Activated effector memory CD4-positive, alpha-beta T cell treated with Interleukin-2 at 50 U/mL for 16 hours (primary cell): ENCODE results near the gene ABCC3.

Experiments used
- DNase-seq: peaks from one replicate; pipeline ENCODE4 v3.0.0-alpha.2; 2020

ABCC3 gene

DNA sequence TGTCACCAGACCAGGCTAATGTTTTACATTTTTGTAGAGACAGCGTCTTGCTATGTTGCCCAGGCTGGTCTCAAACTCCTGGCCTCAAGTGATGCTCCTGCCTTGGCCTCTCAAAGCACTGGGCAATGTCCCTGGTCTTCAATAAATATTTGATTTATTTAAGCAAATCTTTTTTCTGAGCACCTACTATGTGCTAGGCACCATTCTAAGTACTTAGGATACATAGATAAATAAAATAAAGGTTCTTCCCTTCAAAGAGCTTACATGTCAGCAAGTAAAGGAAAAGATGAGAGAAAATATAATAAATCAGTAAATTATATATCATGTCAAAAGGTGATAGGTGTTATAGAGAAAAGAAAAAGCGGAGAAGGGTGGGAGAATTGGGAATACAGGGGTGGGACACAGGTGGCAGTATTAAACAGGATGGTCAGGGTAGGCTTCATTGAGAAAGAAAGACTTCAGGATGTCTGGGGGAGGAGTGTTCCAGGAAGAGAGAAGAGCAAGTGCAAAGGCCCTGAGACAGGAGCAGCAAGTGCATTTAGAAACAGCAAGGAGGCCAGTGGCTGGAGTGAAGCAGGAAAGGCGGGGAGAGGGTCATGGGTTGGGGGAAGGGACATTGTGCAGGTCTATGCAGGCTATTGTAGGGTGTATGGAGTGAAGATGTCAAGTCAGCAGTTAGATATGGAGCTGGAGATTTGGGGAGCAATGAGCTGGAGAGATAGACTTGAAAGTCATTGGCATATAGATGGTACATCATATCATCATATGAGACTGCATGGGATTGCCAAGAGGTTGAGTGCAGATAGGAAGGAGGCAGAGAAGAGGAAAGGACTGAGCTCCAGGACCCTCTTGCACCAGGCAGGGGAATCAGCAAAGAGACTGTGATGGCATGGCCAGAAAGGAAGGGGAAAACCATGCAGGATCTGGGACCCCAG lies 11.3 kb downstream of the ABCC3 start:
- DNase-seq, result no peak

DNA sequence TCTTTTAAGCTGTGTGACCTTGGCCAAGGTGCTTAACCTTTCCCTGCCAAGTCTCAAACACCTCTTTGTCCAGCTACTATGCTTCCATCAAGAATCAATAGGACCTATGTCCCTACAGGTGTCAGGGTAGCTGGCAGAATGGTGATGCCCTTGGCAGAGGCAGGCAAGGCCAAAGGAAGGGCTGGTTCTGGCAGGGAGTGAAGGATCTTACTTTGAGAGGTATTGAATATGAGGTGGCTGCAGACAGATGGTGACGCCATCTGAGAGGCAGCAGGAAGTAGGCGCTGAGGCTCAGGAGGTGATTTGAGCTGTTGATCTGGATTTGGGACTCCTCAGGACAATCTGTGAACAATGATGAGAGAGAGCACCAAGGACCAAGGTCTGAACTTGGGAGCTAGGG lies 12.5 kb downstream of the ABCC3 start:
- no peak for DNase-seq

- DNase-seq, result no peak
Measured at GRCh38 chr17:50649042-50649908, 14.6 kb downstream of the ABCC3 start.

GRCh38 chr17:50651661-50652060 lies 17.0 kb downstream of the ABCC3 start:
- no peak for DNase-seq

DNA sequence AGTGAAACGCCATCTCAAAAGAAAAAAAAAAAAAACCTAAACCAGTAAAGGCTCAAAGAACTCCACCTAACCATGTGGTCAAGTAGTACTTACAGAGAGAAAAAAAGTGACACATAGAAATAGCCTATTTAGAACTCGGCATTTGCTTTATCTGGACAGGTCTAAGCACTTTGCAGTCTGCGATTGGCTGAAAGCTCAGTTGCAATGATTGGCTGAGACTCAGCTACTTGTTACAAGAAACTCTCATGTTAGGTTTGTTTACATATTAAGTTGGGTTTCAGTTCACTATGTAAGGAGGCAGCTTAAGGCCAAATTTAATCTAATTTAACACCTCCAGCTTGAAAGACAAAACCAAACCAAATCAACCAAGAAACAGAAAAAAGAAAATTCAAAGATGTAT lies 19.1 kb downstream of the ABCC3 start:
- DNase-seq, result no peak

GRCh38 chr17:50656509-50656908 lies 21.8 kb downstream of the ABCC3 start:
- no peak for DNase-seq

DNA sequence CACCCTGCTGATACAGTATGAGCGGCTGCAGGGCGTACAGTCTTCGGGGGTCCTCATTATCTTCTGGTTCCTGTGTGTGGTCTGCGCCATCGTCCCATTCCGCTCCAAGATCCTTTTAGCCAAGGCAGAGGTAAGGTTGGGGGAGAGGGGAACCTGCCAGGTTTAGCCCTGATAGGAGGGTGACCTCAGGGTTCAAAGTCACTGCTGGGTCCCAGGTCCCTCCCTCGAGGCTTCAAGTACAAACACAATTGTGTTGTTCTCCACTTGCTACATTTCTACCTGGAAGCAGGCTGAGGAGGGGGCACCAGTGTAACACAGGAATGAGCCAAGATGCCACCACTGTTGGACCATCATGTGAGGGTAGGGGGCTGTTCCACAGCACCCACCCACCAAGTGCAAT lies 22.4 kb downstream of the ABCC3 start:
- DNase-seq, result no peak

GRCh38 chr17:50657627-50658026 lies 22.9 kb downstream of the ABCC3 start:
- DNase-seq, result no peak

DNA sequence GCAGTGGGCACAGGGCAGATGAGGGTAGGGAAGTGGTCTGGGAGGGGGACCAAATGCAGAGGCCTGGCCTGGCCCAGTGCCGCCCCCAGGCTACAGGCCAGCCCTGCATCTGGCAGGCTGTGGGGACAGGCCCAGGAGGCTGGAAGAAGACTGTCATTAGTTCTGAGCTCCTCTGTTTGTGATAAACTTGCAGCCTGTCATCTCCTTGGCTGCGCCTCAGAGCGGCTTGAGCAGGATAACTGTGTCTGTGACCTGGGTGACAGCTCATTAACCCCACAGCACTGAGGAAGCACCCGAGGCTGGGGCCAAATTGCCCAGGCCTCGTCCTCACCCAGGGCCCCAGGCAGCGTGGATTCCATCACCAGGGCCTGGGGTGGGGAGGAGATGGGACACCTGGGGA lies 23.9 kb downstream of the ABCC3 start:
- no peak for DNase-seq

- no peak for DNase-seq
Measured at GRCh38 chr17:50659179-50659578, 24.5 kb downstream of the ABCC3 start.

DNA sequence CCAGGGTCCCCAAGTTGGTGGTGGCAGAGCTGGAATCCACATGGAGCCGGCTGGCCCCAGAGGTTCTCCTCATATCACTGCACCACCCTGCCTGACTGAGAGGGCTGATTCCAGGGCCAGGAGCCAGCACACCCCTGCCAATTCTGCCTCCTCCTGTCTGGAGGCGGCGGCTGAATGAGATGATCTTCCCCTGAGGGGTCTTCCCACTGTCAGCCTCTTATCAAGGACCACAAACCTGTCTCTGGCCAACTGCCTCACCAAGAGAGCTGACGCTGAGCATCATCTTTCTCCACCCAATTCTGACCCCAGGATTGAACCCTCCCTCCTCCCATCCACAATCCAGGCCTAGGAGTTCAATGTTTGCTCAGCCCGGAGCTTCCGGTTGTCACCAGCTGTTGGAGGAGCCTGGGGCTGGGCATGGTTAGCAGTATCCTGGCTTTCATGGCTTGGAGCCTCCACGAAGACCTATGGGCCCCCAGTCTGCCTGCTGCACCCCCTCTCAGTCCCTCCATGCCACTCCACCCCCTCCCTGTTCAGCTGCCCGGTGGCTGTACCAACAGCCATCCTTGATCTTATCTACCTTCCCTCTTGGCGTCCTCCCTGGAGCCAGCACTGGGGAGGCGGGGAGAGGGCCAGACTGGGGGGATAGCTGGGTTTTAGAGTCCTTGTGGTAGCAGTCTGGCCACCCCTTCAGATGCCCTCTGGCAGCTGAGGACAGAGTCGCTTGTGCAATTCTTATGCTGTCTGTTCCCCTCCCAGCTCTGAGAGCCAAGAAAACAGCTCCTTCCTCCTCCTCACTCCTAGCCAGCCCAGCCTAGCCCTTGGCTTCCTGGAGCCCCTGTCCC lies 25.6 kb downstream of the ABCC3 start:
- no peak for DNase-seq

DNA sequence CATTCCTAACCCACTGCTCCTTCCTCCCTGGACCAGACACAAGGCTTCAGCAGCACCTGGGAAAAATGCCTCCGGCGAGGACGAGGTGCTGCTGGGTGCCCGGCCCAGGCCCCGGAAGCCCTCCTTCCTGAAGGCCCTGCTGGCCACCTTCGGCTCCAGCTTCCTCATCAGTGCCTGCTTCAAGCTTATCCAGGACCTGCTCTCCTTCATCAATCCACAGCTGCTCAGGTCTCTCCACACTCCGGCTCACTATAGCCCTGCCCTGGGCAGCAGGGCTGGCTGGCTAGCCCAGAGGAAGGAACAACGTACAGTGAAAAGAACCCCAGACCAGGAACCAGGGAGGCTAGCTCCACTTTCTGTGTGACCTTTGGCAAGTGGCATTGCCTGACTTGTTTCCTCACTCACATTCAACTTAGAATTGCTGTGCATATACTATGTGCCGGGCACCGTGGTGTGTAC lies 26.2 kb downstream of the ABCC3 start:
- no peak for DNase-seq

DNA sequence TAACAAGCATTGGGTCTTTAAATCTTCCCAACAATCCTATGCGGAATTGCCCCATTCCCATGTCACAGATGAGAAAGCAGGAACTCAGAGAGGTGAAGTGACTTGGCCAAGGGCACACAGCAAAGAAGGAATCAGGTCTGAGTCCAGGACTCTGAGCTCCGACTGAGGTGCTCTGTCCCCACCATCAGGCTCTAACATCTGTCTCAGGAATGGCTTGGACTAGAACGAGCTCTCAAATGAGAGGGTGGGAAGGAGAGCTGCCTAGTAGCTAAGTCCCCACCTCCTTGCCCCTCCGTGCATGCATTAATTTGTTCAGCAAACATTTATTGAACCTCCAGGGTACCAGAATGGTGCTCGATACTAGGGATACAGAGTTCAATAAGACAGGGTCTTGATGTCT lies 26.7 kb downstream of the ABCC3 start:
- no peak for DNase-seq

- DNase-seq, result no peak
Measured at GRCh38 chr17:50661795-50662391, 27.2 kb downstream of the ABCC3 start.

DNA sequence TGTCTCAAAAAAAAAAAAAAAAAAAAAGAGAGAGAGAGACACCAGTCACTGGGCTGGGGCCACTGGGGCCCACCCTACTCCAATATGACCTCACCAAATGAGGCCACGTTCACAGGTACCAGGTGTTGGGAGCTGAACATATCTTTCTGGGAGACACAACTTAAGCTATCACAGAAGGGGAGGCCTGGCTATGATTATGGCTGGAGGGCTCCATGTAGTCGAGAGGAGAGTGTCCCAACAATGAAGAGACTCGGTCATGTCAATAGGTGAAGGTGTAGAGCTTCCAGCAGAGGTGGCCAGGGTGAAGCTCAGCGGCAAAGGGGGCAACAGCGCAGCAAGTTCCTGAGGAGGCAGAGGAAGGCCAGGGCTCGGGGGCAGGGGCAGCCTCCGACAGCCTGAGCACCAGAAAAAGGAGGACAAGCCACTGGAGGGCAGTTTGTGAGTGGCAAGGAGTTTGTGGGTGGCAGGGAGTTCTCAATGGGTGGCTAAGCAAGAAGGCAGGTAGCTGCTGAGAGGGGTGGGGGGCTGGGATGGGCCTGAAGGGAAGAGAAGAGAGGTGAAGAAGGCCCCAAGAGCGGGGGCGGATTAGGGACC lies 28.0 kb downstream of the ABCC3 start:
- DNase-seq, result no peak

GRCh38 chr17:50663812-50664374 lies 29.2 kb downstream of the ABCC3 start:
- DNase-seq, result no peak

GRCh38 chr17:50664788-50665458 lies 30.2 kb downstream of the ABCC3 start:
- DNase-seq, result no peak

- no peak for DNase-seq
Measured at GRCh38 chr17:50665838-50666237, 31.2 kb downstream of the ABCC3 start.

- no peak for DNase-seq
Measured at GRCh38 chr17:50666316-50666715, 31.6 kb downstream of the ABCC3 start.

- no peak for DNase-seq
Measured at GRCh38 chr17:50667259-50668024, 32.8 kb downstream of the ABCC3 start.
